ENCODE measurements around the gene TBX21. TPM values are rescaled to one million over a fixed set of nuclear protein-coding genes. Genes with fewer than 3 reads are reported as not detected.

The TBX21 gene
- total and polyA plus RNA-seq, 10 of the 15 experiments (the other 5 are each of a cell fraction or from before 2014, with no cell fraction given) = 0.63 to 9.6 (median 5.0) TPM

GRCh38 chr17:47744168-47745036 is 11.4 kb downstream of the TBX21 start:
- Histone ChIP-seq H3K9ac (ENCODE audit: control insufficient read depth, insufficient read depth, low read length) (no peak overlapping the region), H4K20me1 (ENCODE audit: control insufficient read depth, insufficient read depth) (no peaks in the 10 kb centered on the region), H3K4me1 (ENCODE audit: control insufficient read depth, insufficient read depth, low read length) (peaks cover 13% of the 10 kb centered on the region), H2AFZ (ENCODE audit: control insufficient read depth, low read depth, low read length) (no peak overlapping the region), H3K9me3 (replicated peaks; ENCODE audit: control insufficient read depth, insufficient read depth, low read length) (no peaks in the 10 kb centered on the region), H3K27me3 (replicated peaks in 1 of 2; ENCODE audit: control insufficient read depth in 2 of 2, insufficient read depth in 2 of 2, low read length in 1 of 2) (no peaks in the 10 kb centered on the region), H3K27ac (ENCODE audit: control insufficient read depth, insufficient read depth) (no peak overlapping the region), H3K79me2 (ENCODE audit: control insufficient read depth, insufficient read depth, low read length) (peaks cover 6% of the 10 kb centered on the region), H3K36me3 (ENCODE audit: control insufficient read depth in 2 of 2, insufficient read depth in 2 of 2, low read length in 1 of 2) (peaks cover 2 to 11% of the 10 kb centered on the region in 2 experiments; a peak in 3 of 4 replicates), H3K4me2 (ENCODE audit: control insufficient read depth, insufficient read depth) (no peak overlapping the region), H3K4me3 (no peak overlapping the region)
- ChIA-PET POLR2A (no interaction called here), RAD21 (ENCODE audit: unreplicated experiment) (interaction anchor here (0.9 to 5.9 kb wide), 2 partner anchors 28 to 45 kb away, joined by 3 to 74 read pairs; no protein-coding TSS in a partner anchor), SMC1A (ENCODE audit: uncharacterized antibody, unreplicated experiment) (interaction anchor here (0.6 to 1.5 kb wide), 4 partner anchors 9 to 175 kb away, joined by 3 to 6 read pairs (median 3); no protein-coding TSS in a partner anchor), CTCF (interaction anchor here (0.5 to 17.1 kb wide), 3 partner anchors 25 to 128 kb away, joined by 3 to 242 read pairs (median 4); no protein-coding TSS in a partner anchor)
- TF ChIP-seq ELK1 (IDR thresholded peaks at IDR 0.05; ENCODE audit: low read depth, low read length) (no peak), NR2F1 (conservative IDR thresholded peaks at IDR 0.05) (no peak), FOXK2 (IDR thresholded peaks at IDR 0.05) (no peak), BHLHE40 (IDR thresholded peaks at IDR 0.05; ENCODE audit: borderline replicate concordance in 1 of 2, low read depth in 2 of 2, low read length in 1 of 2) (no peak), EGR1 (IDR thresholded peaks at IDR 0.05; ENCODE audit: borderline replicate concordance in 1 of 2, low read depth in 2 of 2, low read length in 2 of 2) (no peak)
- no peak for DNase-seq (ENCODE audit: low read depth, low spot score)
- no peak for FAIRE-seq
- intact Hi-C loops (cut with micrococcal nuclease; ENCODE audit: unreplicated experiment) (no loop called here), in situ Hi-C loops (cut with MboI) (no loop called here)
- no peak for ATAC-seq
- 33% methylated on average over 22 of the region's 22 CpGs for WGBS (ENCODE audit: insufficient coverage, insufficient replicate concordance, low lambda C conversion rate, missing lambda C conversion rate)
- no TSS peak for BruUV-seq (replicated peaks)

Data from GM12878 (cell line).